Thyroid gland (tissue), 4 donors: ENCODE data around the gene JDP2. TPM values are rescaled to one million over a fixed set of nuclear protein-coding genes. Genes with fewer than 3 reads are reported as not detected.

Experiments
- DNase-seq, 2 donors: peaks; one replicate each; pipeline ENCODE4 v3.0.0-alpha.2; 2019
- H3K27ac ChIP-seq, 3 donors: fragments of 200-600 bp; sonication (generic); 1 replicate in 2 of 3; 2 replicates in 1 of 3; pipeline ENCODE4 v1.5.1; 2016 to 2019; ENCODE audit warnings: mild to moderate bottlenecking in 1 of 3, moderate library complexity in 1 of 3
- H3K27me3 ChIP-seq: fragments of 200-600 bp; sonication (generic); one replicate; pipeline ENCODE4 v1.5.1; 2019
- H3K36me3 ChIP-seq, 2 donors: fragments of 200-600 bp; sonication (generic); one replicate each; pipeline ENCODE4 v1.5.1; 2016 to 2019
- H3K4me1 ChIP-seq, 2 donors: fragments of 200-600 bp; sonication (generic); one replicate each; pipeline ENCODE4 v1.5.1; 2017 to 2019
- H3K4me3 ChIP-seq, 3 donors: fragments of 200-600 bp; sonication (generic); replicated peaks in 1 of 3; 1 replicate in 2 of 3; 2 replicates in 1 of 3; pipeline ENCODE4 v1.5.1; 2016; ENCODE audit warnings: mild to moderate bottlenecking in 1 of 3
- H3K9me3 ChIP-seq: fragments of 200-600 bp; sonication (generic); one replicate; pipeline ENCODE4 v1.5.1; 2017
- POLR2A ChIP-seq, 2 donors: fragments of 450-650 bp; IDR thresholded peaks; one replicate each; pipeline ENCODE4 v1.6.1; 2017; ENCODE audit warnings: antibody characterized with exemption in 2 of 2, mild to moderate bottlenecking in 2 of 2, moderate library complexity in 1 of 2
- WGBS, 2 donors: methylation state at CpG; one replicate each; pipeline ENCODE4 v1.1.5; 2017; 5-methylcytosine and 5-hydroxymethylcytosine counted together
- intact Hi-C: fragments of 100-400 bp; cut with DNase I; formaldehyde crosslinking; loops from one replicate; pipeline ENCODE4 v1.15.1; 2023
- total RNA-seq, 4 donors: library from RNA; depleted of rRNA; stranded (reverse); fragments of >200 nt; gene quantifications; one replicate each; pipeline ENCODE4 v1.2.3, GENCODE V29; 2016
- TF ChIP-seq, protein P1 (sequence below), 6 experiments: fragments of 200-600 bp in 3 of 6; fragments of 450-650 bp in 3 of 6; sonication (generic) in 3 of 6; IDR thresholded peaks; one replicate each; pipeline ENCODE4 v1.5.1; 2016 to 2019; ENCODE audit warnings: antibody characterized with exemption in 6 of 6, mild to moderate bottlenecking in 2 of 6, inconsistent platforms in 1 of 6, moderate library complexity in 1 of 6

The JDP2 gene
- total RNA-seq, 4 donors from 2014 or later, result 24.2 to 54.6 (median 36.3) TPM

DNA sequence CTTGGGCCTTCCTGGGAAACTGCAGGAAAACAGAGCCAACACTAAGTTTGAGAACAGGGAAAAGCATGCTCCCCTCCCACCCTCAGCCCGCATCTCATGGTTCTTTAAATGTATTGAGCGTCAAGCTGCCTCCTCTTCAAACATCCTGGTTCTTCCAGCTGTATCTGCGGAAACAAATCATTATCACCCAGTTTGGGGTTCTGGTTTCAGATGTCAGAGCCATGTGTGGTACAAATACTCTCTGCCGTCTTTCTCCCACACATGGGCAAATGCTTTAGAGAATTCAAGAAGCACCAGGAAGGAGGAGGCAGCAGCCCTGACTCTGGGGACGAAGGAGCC lies 29.1 kb downstream of the JDP2 start:
- Histone ChIP-seq H3K4me1 (peaks cover 44 to 75% of the 10 kb centered on the region in 2 donors), H3K9me3 (no peaks in the 10 kb centered on the region), H3K36me3 (peaks cover 0 to 1% of the 10 kb centered on the region in 2 donors), H3K27me3 (no peaks in the 10 kb centered on the region), H3K4me3 (no peak overlapping the region), H3K27ac (peak overlapping the region in 1 of 3 donors; percentile 24)
- TF ChIP-seq POLR2A (IDR thresholded peaks at IDR 0.05), result no peak
- TF ChIP-seq, protein P1, sequence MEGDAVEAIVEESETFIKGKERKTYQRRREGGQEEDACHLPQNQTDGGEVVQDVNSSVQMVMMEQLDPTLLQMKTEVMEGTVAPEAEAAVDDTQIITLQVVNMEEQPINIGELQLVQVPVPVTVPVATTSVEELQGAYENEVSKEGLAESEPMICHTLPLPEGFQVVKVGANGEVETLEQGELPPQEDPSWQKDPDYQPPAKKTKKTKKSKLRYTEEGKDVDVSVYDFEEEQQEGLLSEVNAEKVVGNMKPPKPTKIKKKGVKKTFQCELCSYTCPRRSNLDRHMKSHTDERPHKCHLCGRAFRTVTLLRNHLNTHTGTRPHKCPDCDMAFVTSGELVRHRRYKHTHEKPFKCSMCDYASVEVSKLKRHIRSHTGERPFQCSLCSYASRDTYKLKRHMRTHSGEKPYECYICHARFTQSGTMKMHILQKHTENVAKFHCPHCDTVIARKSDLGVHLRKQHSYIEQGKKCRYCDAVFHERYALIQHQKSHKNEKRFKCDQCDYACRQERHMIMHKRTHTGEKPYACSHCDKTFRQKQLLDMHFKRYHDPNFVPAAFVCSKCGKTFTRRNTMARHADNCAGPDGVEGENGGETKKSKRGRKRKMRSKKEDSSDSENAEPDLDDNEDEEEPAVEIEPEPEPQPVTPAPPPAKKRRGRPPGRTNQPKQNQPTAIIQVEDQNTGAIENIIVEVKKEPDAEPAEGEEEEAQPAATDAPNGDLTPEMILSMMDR (IDR thresholded peaks at IDR 0.05), result no peak
- intact Hi-C loops, result no loop called here
- no peak for DNase-seq
- 95 to 96% methylated on average over 5 of the region's 5 CpGs for WGBS, 2 donors

DNA sequence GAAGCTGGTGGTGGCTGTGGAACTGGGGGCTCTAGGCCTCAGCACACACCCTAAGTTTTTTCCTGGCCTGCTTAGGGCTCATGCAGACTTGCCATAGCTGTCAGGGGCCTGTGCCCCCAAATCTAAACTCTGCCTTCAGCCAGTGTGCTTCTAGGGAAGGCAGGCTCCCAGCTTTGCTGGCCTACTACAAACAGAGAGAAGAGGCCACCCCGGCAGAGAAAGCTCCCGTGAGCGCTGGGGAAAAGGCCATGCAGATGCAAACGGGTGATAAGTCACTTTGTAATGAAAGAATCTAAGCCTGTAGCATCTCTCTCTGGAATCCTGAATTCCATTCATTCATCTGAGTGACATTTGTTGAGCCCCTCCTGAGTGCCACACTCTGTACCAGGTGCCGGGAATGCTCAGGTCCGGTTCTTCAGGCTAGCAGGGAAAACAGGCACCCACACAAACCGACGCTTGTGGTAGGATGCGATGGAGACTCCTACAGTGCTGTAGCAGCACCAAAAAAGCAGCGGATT lies 29.9 kb downstream of the JDP2 start:
- TF ChIP-seq, protein P1 (IDR thresholded peaks at IDR 0.05), result no peak
- TF ChIP-seq POLR2A (IDR thresholded peaks at IDR 0.05), result no peak
- DNase-seq, result no peak
- peaks cover 0 to 3% of the 10 kb centered on the region in 2 donors for H3K36me3 ChIP-seq
- intact Hi-C loops, result no loop called here
- H3K27me3 ChIP-seq, result no peaks in the 10 kb centered on the region
- no peaks in the 10 kb centered on the region for H3K9me3 ChIP-seq
- WGBS, 2 donors, result 95 to 97% methylated on average over 10 of the region's 10 CpGs
- H3K27ac ChIP-seq, result no peak overlapping the region
- H3K4me3 ChIP-seq, result no peak overlapping the region
- H3K4me1 ChIP-seq, result peaks cover 36 to 68% of the 10 kb centered on the region in 2 donors

DNA sequence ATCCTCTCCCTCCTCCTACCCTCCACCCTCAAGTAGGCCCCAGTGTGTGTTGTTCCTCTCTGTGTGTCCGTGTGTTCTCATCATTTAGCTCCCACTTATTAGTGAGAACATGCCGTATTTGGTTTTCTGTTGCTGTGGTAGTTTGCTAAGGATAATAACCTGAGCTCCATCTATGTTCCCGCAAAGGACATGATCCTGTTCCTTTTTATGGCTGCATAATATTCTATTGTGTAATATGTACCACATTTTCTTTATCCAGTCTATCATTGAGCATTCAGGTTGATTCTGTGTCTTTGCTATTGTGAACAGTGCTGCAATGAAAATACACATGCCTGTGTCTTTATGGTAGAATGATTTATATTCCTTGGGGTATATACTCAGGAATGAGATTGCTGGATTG lies 30.5 kb downstream of the JDP2 start:
- Histone ChIP-seq H3K36me3 (peaks cover 0 to 3% of the 10 kb centered on the region in 2 donors), H3K27me3 (no peaks in the 10 kb centered on the region), H3K9me3 (no peaks in the 10 kb centered on the region), H3K4me1 (peaks cover 30 to 62% of the 10 kb centered on the region in 2 donors), H3K4me3 (no peak overlapping the region), H3K27ac (peak overlapping the region in 1 of 3 donors; percentile 53)
- DNase-seq, result no peak
- TF ChIP-seq, protein P1 (IDR thresholded peaks at IDR 0.05), result no peak
- no peak for TF ChIP-seq POLR2A (IDR thresholded peaks at IDR 0.05)
- intact Hi-C loops, result no loop called here
- 98 to 100% methylated on average over 3 of the region's 3 CpGs for WGBS, 2 donors

DNA sequence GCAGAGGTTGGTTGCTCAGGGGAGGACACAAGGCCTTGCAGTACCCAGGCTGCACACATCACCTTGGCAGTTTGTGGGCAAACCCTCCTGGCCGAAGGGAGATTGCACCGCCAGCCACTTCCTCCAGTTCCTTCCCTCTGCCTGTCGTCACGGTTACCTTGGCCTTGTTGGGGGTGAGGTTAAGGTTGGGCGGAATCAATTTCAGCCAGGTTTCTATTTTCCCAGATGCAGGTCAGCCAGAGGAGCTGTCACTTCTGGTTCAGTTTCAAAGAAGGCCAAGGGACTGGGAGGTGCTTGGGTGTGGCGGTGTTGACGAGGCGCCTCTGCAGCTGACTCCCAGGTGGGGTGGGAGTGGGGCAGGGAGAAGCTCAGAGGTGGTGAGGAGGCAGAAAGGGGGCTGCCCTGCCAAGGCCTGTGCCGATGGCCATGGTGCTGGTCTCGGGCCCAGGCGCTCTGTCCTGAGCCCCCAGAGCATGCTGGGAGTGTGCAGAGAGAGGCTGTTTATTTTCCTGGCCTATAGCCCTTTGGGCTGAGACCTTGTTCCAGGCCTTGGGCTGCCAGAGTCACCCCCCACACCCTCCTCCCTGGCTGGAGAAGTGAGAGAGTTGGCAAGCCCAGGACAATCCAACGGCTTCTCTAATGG lies 31.4 kb downstream of the JDP2 start:
- TF ChIP-seq POLR2A (IDR thresholded peaks at IDR 0.05), result no peak
- TF ChIP-seq, protein P1 (IDR thresholded peaks at IDR 0.05), result no peak
- peak; percentile 16 to 58 for DNase-seq
- Histone ChIP-seq H3K36me3 (peaks cover 0 to 3% of the 10 kb centered on the region in 2 donors), H3K27ac (peak overlapping the region in 2 of 3 donors; percentile 36 to 53), H3K27me3 (no peaks in the 10 kb centered on the region), H3K4me3 (no peak overlapping the region), H3K4me1 (peaks cover 26 to 57% of the 10 kb centered on the region in 2 donors), H3K9me3 (no peaks in the 10 kb centered on the region)
- 62 to 74% methylated on average over 7 to 12 of the region's 12 CpGs for WGBS, 2 donors
- intact Hi-C loops, result no loop called here

DNA sequence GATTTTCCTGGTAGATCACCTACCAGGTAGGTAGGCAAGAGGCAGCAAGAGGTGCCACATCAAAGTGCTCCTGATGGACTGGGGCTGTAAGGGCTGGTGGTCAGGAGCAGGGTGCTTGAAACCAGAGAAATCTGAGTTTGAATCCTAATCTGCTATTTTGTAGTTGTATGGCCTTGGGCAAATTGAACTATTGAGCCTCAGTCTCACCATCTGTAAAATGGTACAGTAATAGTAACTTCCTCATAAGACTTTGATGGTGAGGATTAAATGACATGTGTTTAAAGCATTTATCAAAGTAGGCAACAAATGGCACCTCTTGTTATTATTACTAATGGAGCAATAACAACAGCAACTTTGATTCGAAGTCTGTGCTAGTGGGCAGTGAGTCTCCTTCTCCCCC lies 32.0 kb downstream of the JDP2 start:
- Histone ChIP-seq H3K9me3 (no peaks in the 10 kb centered on the region), H3K4me3 (no peak overlapping the region), H3K36me3 (peaks cover 0 to 3% of the 10 kb centered on the region in 2 donors), H3K4me1 (peaks cover 21 to 53% of the 10 kb centered on the region in 2 donors), H3K27me3 (no peaks in the 10 kb centered on the region), H3K27ac (peak overlapping the region in 2 of 3 donors; percentile 36 to 53)
- DNase-seq, result no peak
- TF ChIP-seq, protein P1 (IDR thresholded peaks at IDR 0.05), result no peak
- 87 to 94% methylated on average over 1 of the region's 1 CpG for WGBS, 2 donors
- intact Hi-C loops, result no loop called here
